ENCODE measurements around the gene C12orf60.

The C12orf60 gene

GRCh38 chr12:14779834-14780233, 23.6 kb upstream of the C12orf60 start:
- no peak overlapping the region for H3K4me3 ChIP-seq (ENCODE audit: low read depth, low read length)
- no peak for DNase-seq (ENCODE audit: low read depth, low spot score)
- in situ Hi-C loops (cut with HindIII; ENCODE audit: low sequenced_read_pairs) = no loop called here
- TF ChIP-seq CTCF (IDR thresholded peaks at IDR 0.05; ENCODE audit: low read depth, low read length) = no peak

- TF ChIP-seq CTCF (IDR thresholded peaks at IDR 0.05; ENCODE audit: low read depth, low read length) = no peak
- in situ Hi-C loops (cut with HindIII; ENCODE audit: low sequenced_read_pairs) = no loop called here
- no peak for DNase-seq (ENCODE audit: low read depth, low spot score)
- H3K4me3 ChIP-seq (ENCODE audit: low read depth, low read length) = no peak overlapping the region
Observed at GRCh38 chr12:14780859-14781258, 22.6 kb upstream of the C12orf60 start.

GRCh38 chr12:14781563-14781962, 21.9 kb upstream of the C12orf60 start:
- in situ Hi-C loops (cut with HindIII; ENCODE audit: low sequenced_read_pairs) = no loop called here
- H3K4me3 ChIP-seq (ENCODE audit: low read depth, low read length) = no peak overlapping the region
- TF ChIP-seq CTCF (IDR thresholded peaks at IDR 0.05; ENCODE audit: low read depth, low read length) = no peak
- no peak for DNase-seq (ENCODE audit: low read depth, low spot score)

GRCh38 chr12:14782756-14783155, 20.7 kb upstream of the C12orf60 start:
- in situ Hi-C loops (cut with HindIII; ENCODE audit: low sequenced_read_pairs) = no loop called here
- no peak for TF ChIP-seq CTCF (IDR thresholded peaks at IDR 0.05; ENCODE audit: low read depth, low read length)
- DNase-seq (ENCODE audit: low read depth, low spot score) = no peak
- H3K4me3 ChIP-seq (ENCODE audit: low read depth, low read length) = no peak overlapping the region

GRCh38 chr12:14784471-14784870, 19.0 kb upstream of the C12orf60 start:
- DNase-seq (ENCODE audit: low read depth, low spot score) = no peak
- H3K4me3 ChIP-seq (ENCODE audit: low read depth, low read length) = no peak overlapping the region
- no peak for TF ChIP-seq CTCF (IDR thresholded peaks at IDR 0.05; ENCODE audit: low read depth, low read length)
- in situ Hi-C loops (cut with HindIII; ENCODE audit: low sequenced_read_pairs) = no loop called here

GRCh38 chr12:14785568-14785967, 17.9 kb upstream of the C12orf60 start:
- in situ Hi-C loops (cut with HindIII; ENCODE audit: low sequenced_read_pairs) = no loop called here
- no peak for TF ChIP-seq CTCF (IDR thresholded peaks at IDR 0.05; ENCODE audit: low read depth, low read length)
- DNase-seq (ENCODE audit: low read depth, low spot score) = no peak
- H3K4me3 ChIP-seq (ENCODE audit: low read depth, low read length) = no peak overlapping the region

- in situ Hi-C loops (cut with HindIII; ENCODE audit: low sequenced_read_pairs) = no loop called here
- TF ChIP-seq CTCF (IDR thresholded peaks at IDR 0.05; ENCODE audit: low read depth, low read length) = no peak
- no peak for DNase-seq (ENCODE audit: low read depth, low spot score)
Observed at GRCh38 chr12:14795028-14795448, 8.4 kb upstream of the C12orf60 start.

More at GRCh38 chr12:14795028-14795448, 8.4 kb upstream of the C12orf60 start:
- no peak overlapping the region for H3K4me3 ChIP-seq (ENCODE audit: low read depth, low read length)
